Measurements from ENCODE around the gene SDF2L1.

SDF2L1 gene

DNA sequence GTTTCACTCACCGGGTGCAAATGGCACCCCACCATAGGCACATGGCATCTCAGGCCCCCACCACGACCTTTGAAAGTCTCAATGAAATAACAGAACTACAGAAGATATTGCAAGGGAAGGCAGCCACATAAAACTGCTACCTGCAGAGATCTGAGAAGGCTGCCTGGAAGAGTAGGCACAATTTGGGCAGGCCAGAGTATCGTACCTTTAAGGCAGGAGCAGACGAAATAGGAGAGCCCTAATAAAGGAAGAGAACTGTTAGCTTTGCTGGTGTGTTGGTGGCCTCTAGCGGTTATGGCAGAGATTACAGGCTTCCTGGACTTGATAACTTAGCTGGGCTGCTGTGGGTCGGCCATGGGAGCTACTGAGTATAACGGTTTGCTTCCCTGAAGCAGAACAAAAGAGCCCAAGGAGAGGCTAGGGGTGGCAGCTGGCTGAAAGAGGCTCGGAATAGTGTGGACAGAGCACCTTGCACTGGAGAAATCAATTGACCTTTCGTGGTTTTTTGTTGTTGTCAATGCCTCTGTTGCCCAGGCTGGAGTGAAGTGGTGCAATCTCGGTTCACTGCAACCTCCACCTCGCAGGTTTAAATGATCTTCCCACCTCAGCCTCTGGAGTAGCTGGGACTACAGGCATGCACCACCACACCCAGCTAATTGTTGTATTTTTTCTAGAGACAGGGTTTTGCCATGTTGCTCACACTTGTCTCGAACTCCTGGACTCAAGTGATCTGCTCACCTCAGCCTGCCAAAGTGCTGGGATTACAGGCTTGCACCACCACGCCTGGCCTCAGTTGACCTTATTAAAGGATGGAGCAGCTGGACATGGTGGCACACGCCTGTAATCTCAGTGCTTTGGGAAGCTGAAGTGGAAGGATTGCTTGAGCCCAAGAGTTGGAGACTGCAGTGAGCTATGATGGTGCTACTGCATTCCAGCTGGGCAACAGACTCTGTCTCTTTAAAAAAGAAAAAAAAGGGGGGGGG, 4.8 kb downstream of the SDF2L1 start:
- Histone ChIP-seq H3K27me3 (ENCODE audit: insufficient read depth, low read depth, severe bottlenecking) (no peaks in the 10 kb centered on the region), H3K9me3 (ENCODE audit: severe bottlenecking) (no peaks in the 10 kb centered on the region), H3K4me3 (ENCODE audit: low read depth, low read length) (no peak overlapping the region), H3K36me3 (peaks cover 39% of the 10 kb centered on the region), H3K27ac (peak overlapping the region; percentile 59)
- peak; percentile 81 for DNase-seq
- TF ChIP-seq, protein P1, sequence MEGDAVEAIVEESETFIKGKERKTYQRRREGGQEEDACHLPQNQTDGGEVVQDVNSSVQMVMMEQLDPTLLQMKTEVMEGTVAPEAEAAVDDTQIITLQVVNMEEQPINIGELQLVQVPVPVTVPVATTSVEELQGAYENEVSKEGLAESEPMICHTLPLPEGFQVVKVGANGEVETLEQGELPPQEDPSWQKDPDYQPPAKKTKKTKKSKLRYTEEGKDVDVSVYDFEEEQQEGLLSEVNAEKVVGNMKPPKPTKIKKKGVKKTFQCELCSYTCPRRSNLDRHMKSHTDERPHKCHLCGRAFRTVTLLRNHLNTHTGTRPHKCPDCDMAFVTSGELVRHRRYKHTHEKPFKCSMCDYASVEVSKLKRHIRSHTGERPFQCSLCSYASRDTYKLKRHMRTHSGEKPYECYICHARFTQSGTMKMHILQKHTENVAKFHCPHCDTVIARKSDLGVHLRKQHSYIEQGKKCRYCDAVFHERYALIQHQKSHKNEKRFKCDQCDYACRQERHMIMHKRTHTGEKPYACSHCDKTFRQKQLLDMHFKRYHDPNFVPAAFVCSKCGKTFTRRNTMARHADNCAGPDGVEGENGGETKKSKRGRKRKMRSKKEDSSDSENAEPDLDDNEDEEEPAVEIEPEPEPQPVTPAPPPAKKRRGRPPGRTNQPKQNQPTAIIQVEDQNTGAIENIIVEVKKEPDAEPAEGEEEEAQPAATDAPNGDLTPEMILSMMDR (IDR thresholded peaks at IDR 0.05; ENCODE audit: low read depth, low read length): peak; percentile 89

DNA sequence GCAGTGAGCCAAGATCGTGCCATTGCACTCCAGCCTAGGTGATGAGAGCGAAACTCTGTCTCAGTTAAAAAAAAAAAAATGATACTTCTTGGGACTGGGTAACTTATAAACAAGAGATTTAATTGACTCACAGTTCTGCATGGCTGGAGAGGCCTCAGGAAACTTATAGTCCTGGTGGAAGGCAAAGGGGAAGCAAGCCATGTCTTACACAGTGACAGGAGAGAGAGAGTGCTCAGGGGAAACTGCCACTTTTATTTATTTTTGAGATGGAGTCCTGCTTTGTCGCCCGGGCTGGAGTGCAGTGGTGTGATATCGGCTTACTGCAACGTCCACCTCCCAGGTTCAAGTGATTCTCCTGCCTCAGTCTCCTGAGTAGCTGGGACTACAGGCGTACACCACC, 8.2 kb downstream of the SDF2L1 start:
- peaks cover 54% of the 10 kb centered on the region for H3K36me3 ChIP-seq
- no peaks in the 10 kb centered on the region for H3K27me3 ChIP-seq (ENCODE audit: insufficient read depth, low read depth, severe bottlenecking)
- no peaks in the 10 kb centered on the region for H3K9me3 ChIP-seq (ENCODE audit: severe bottlenecking)
- TF ChIP-seq, protein P1 (IDR thresholded peaks at IDR 0.05; ENCODE audit: low read depth, low read length): no peak
- no peak overlapping the region; the same call in 1 of the 2 replicates for H3K27ac ChIP-seq
- no peak overlapping the region for H3K4me3 ChIP-seq (ENCODE audit: low read depth, low read length)
- no peak for DNase-seq

DNA sequence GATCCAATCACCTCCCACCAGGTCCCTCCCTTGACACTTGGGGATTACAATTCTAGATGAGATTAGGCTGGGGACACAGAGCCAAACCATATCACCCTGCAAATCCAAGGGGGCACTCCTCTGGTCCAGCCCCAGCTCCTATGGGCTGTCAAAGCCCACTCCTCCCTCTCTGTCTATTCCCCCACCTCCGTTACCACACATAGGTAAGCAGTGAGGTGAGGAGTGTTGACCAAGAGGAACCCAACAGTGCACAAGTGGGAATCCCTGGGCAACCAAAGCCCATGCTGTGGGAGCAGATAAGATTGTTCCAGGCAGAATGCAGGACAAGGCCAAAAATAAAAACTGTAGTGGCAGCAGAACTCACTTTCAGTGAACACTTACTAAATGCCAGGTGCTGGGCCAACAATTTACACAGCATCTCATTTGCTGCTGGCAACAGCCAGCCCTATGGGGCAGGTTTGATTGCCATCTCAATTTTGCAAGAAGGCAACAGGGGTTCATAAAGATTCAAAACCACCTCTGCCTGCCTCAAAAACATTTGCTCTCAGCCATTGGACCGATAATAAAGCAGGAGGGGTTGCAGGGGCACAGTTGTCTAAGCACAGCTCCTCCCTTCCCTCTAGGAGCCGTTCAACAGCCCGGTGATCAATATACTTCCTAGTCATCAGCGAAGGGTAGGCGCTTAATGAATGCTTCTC, 8.9 kb downstream of the SDF2L1 start:
- no peaks in the 10 kb centered on the region for H3K9me3 ChIP-seq (ENCODE audit: severe bottlenecking)
- H3K4me3 ChIP-seq (ENCODE audit: low read depth, low read length): peak overlapping the region; percentile 94
- H3K27ac ChIP-seq: peak overlapping the region; percentile 95
- H3K27me3 ChIP-seq (ENCODE audit: insufficient read depth, low read depth, severe bottlenecking): no peaks in the 10 kb centered on the region
- TF ChIP-seq, protein P1 (IDR thresholded peaks at IDR 0.05; ENCODE audit: low read depth, low read length): no peak
- DNase-seq: peak; percentile 24
- peaks cover 60% of the 10 kb centered on the region for H3K36me3 ChIP-seq

DNA sequence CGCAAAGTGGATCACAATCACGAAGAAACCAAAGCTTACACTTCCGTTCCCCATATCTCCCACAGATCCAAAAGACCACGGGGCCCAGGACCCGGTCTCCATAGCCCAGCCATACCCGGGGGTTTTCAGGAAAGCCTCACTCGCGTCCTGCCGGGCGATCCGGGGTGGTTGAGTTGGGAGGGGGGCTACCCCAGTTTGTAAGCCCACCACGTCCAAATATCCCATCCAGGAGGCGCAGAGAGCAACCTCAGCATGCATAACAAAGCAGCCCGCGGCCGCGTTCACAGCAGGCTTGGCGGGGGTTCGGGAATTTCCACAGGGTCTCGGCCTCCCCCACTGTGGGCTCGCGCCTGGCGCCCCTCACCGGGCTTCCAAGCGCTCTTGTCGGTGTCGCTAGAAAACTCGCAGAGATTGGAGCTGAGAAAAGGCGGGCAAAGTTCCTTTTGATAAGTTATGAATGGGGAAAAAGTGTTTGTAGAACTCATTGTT, 9.5 kb downstream of the SDF2L1 start:
- no peaks in the 10 kb centered on the region for H3K9me3 ChIP-seq (ENCODE audit: severe bottlenecking)
- no peaks in the 10 kb centered on the region for H3K27me3 ChIP-seq (ENCODE audit: insufficient read depth, low read depth, severe bottlenecking)
- peak overlapping the region; percentile 95 for H3K27ac ChIP-seq
- H3K4me3 ChIP-seq (ENCODE audit: low read depth, low read length): peak overlapping the region; percentile 94
- TF ChIP-seq, protein P1 (IDR thresholded peaks at IDR 0.05; ENCODE audit: low read depth, low read length): no peak
- H3K36me3 ChIP-seq: peaks cover 59% of the 10 kb centered on the region
- no peak for DNase-seq

DNA sequence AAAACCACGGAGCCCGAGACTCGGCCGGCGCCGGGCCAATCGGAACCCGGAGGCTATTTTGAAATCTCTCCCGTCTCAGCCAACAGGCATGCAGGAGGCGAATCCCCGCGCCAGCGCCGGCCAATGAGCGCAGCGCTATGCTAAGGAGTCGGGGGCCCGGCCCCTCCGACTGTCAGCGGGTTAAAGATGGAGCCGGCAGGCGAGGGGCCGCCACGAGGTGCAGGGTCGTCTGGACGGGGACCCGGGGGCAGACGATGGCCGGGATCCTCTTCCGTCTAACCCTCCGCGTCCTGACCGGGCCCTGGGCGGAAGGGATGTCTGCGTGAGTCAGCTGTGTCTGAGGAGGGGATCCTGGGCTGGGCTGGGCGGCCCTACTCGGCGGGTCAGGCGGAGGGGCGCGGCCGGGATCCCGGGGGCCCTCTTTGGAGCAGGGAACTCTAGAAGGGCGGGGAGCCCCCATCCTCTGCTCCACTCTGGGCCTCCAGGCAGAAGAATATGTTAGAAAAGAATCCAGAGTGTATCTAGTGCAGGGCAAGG, 10.0 kb downstream of the SDF2L1 start:
- DNase-seq: peak; percentile 93
- H3K9me3 ChIP-seq (ENCODE audit: severe bottlenecking): no peaks in the 10 kb centered on the region
- H3K27ac ChIP-seq: peak overlapping the region; percentile 95
- peak overlapping the region; percentile 94 for H3K4me3 ChIP-seq (ENCODE audit: low read depth, low read length)
- H3K27me3 ChIP-seq (ENCODE audit: insufficient read depth, low read depth, severe bottlenecking): no peaks in the 10 kb centered on the region
- peaks cover 61% of the 10 kb centered on the region for H3K36me3 ChIP-seq
- TF ChIP-seq, protein P1 (IDR thresholded peaks at IDR 0.05; ENCODE audit: low read depth, low read length): no peak

All from WERI-Rb-1 (cell line).